Choroid plexus epithelial cell (primary cell): ENCODE results near the gene PTPRG.

Source experiments
- DNase-seq: peaks from one replicate; pipeline ENCODE4 v3.0.0-alpha.2; 2010; ENCODE audit warnings: low read depth
- H3K4me3 ChIP-seq: 2 replicates; pipeline ENCODE4 v1.5.1; 2011; ENCODE audit warnings: low read depth, mild to moderate bottlenecking, control low read depth, low read length, moderate library complexity
- CTCF ChIP-seq: conservative IDR thresholded peaks from 2 replicates; pipeline ENCODE4 v1.5.1; 2011; ENCODE audit warnings: low read depth, mild to moderate bottlenecking, control low read depth, inconsistent platforms, low read length, moderate library complexity

PTPRG gene

GRCh38 chr3:61561374-61562041, at the start of gene PTPRG:
PTPRG (plus strand) TSS chr3:61561571; CDS start chr3:61562288, 717 bp downstream.
- DNase-seq = peak; percentile 95
- H3K4me3 ChIP-seq = peak within 1 kb of the TSS; percentile 84
- TF ChIP-seq CTCF = no peak

- no peak for TF ChIP-seq CTCF
- H3K4me3 ChIP-seq = no peak overlapping the region
- DNase-seq = peak; percentile 6
Observed at GRCh38 chr3:61518590-61518989, 42.8 kb upstream of the PTPRG start.

GRCh38 chr3:61520966-61521628, 40.3 kb upstream of the PTPRG start:
- DNase-seq = no peak
- H3K4me3 ChIP-seq = no peak overlapping the region
- TF ChIP-seq CTCF = no peak

GRCh38 chr3:61522060-61522459, 39.3 kb upstream of the PTPRG start:
- TF ChIP-seq CTCF = no peak
- H3K4me3 ChIP-seq = no peak overlapping the region
- DNase-seq = no peak

GRCh38 chr3:61522626-61523025, 38.7 kb upstream of the PTPRG start:
- no peak for DNase-seq
- TF ChIP-seq CTCF = no peak
- H3K4me3 ChIP-seq = no peak overlapping the region

- DNase-seq = no peak
- TF ChIP-seq CTCF = no peak
- no peak overlapping the region for H3K4me3 ChIP-seq
Observed at GRCh38 chr3:61524933-61525332, 36.4 kb upstream of the PTPRG start.

- DNase-seq = no peak
Observed at GRCh38 chr3:61526308-61526707, 35.1 kb upstream of the PTPRG start.

More at GRCh38 chr3:61526308-61526707, 35.1 kb upstream of the PTPRG start:
- no peak for TF ChIP-seq CTCF
- H3K4me3 ChIP-seq = no peak overlapping the region
